ENCODE results near the gene CASTOR2.
A peak's percentile ranks its signal among the peaks of the same experiment; 100 is the strongest.
"Not testable (repeated sequence)": the region's sequence is repeated elsewhere in the genome, so short reads cannot be mapped to it uniquely, and the experiment has no call there.

The CASTOR2 gene

GRCh38 chr7:74964511-74965119 lies at the start of gene CASTOR2:
CASTOR2 (plus strand) TSS chr7:74964705; CDS start chr7:74964986, 281 bp downstream.
- peak; percentile 14 to 51 for DNase-seq (ENCODE audit: low read depth in 2 of 2, low spot score in 1 of 2)

GRCh38 chr7:74922321-74922890 lies 42.1 kb upstream of the CASTOR2 start:
- not testable (repeated sequence) for DNase-seq (ENCODE audit: low read depth in 2 of 2, low spot score in 1 of 2)

GRCh38 chr7:74923644-74924043 lies 40.9 kb upstream of the CASTOR2 start:
- DNase-seq (ENCODE audit: low read depth in 2 of 2, low spot score in 1 of 2), result not testable (repeated sequence)

- not testable (repeated sequence) for DNase-seq (ENCODE audit: low read depth in 2 of 2, low spot score in 1 of 2)
These were observed 37.5 kb upstream of the CASTOR2 start for GRCh38 chr7:74926968-74927367.

GRCh38 chr7:74931563-74932328 lies 32.8 kb upstream of the CASTOR2 start:
- not testable (repeated sequence) for DNase-seq (ENCODE audit: low read depth in 2 of 2, low spot score in 1 of 2)

- not testable (repeated sequence) for DNase-seq (ENCODE audit: low read depth in 2 of 2, low spot score in 1 of 2)
These were observed 25.1 kb upstream of the CASTOR2 start for GRCh38 chr7:74939429-74939828.

GRCh38 chr7:74941302-74942069 lies 23.0 kb upstream of the CASTOR2 start:
- not testable (repeated sequence) for DNase-seq (ENCODE audit: low read depth in 2 of 2, low spot score in 1 of 2)

- DNase-seq (ENCODE audit: low read depth in 2 of 2, low spot score in 1 of 2), result not testable (repeated sequence)
These were observed 20.6 kb upstream of the CASTOR2 start for GRCh38 chr7:74943923-74944322.

- not testable (repeated sequence) for DNase-seq (ENCODE audit: low read depth in 2 of 2, low spot score in 1 of 2)
These were observed 16.8 kb upstream of the CASTOR2 start for GRCh38 chr7:74947741-74948140.

- not testable (repeated sequence) for DNase-seq (ENCODE audit: low read depth in 2 of 2, low spot score in 1 of 2)
These were observed 10.7 kb upstream of the CASTOR2 start for GRCh38 chr7:74953774-74954173.

- not testable (repeated sequence) for DNase-seq (ENCODE audit: low read depth in 2 of 2, low spot score in 1 of 2)
These were observed 6.2 kb upstream of the CASTOR2 start for GRCh38 chr7:74958328-74958727.

GRCh38 chr7:74963704-74964510 lies 598 bp upstream of the CASTOR2 start:
- not testable (repeated sequence) for DNase-seq (ENCODE audit: low read depth in 2 of 2, low spot score in 1 of 2)

GRCh38 chr7:74966208-74966854 lies 1.8 kb downstream of the CASTOR2 start:
- DNase-seq (ENCODE audit: low read depth in 2 of 2, low spot score in 1 of 2), result not testable (repeated sequence)

- not testable (repeated sequence) for DNase-seq (ENCODE audit: low read depth in 2 of 2, low spot score in 1 of 2)
These were observed 2.4 kb downstream of the CASTOR2 start for GRCh38 chr7:74966909-74967308.

- not testable (repeated sequence) for DNase-seq (ENCODE audit: low read depth in 2 of 2, low spot score in 1 of 2)
These were observed 6.9 kb downstream of the CASTOR2 start for GRCh38 chr7:74971431-74971830.

GRCh38 chr7:74972377-74972776 lies 7.9 kb downstream of the CASTOR2 start:
- not testable (repeated sequence) for DNase-seq (ENCODE audit: low read depth in 2 of 2, low spot score in 1 of 2)

GRCh38 chr7:74975959-74976358 lies 11.5 kb downstream of the CASTOR2 start:
- DNase-seq (ENCODE audit: low read depth in 2 of 2, low spot score in 1 of 2), result not testable (repeated sequence)

- DNase-seq (ENCODE audit: low read depth in 2 of 2, low spot score in 1 of 2), result not testable (repeated sequence)
These were observed 13.0 kb downstream of the CASTOR2 start for GRCh38 chr7:74977523-74977922.

GRCh38 chr7:74988436-74988835 lies 23.9 kb downstream of the CASTOR2 start:
- DNase-seq (ENCODE audit: low read depth in 2 of 2, low spot score in 1 of 2), result not testable (repeated sequence)

GRCh38 chr7:74993121-74993520 lies 28.6 kb downstream of the CASTOR2 start:
- no peak for DNase-seq (ENCODE audit: low read depth in 2 of 2, low spot score in 1 of 2)

Measured in stimulated activated CD8-positive, alpha-beta memory T cell treated with anti-CD3 and anti-CD28 coated beads, Interleukin-4, amount 100 ng/mL, for 1 hour (primary cell).